Neutrophil (primary cell): ENCODE measurements around the gene APBA2.

Experiments used
- H3K27ac ChIP-seq: fragments of 200-600 bp; sonication (generic); 2 replicates; pipeline ENCODE4 v1.5.1; 2016; ENCODE audit warnings: mild to moderate bottlenecking, moderate library complexity
- H3K27me3 ChIP-seq: fragments of 200-600 bp; sonication (generic); 2 replicates; pipeline ENCODE4 v1.6.0; 2016; ENCODE audit warnings: mild to moderate bottlenecking
- H3K36me3 ChIP-seq: fragments of 200-600 bp; sonication (generic); 2 replicates; pipeline ENCODE4 v1.5.1; 2017
- H3K4me1 ChIP-seq, 2 experiments: fragments of 200-600 bp in 1 of 2; sonication (generic) in 1 of 2; 1 replicate in 1 of 2; 2 replicates in 1 of 2; pipeline versions ENCODE4 v1.5.1 to v1.6.1; 2013 to 2016; ENCODE audit warnings: low read depth in 1 of 2, low read length in 1 of 2, mild to moderate bottlenecking in 1 of 2, moderate library complexity in 1 of 2; ENCODE audit not compliant: control insufficient read depth in 1 of 2, insufficient read depth in 1 of 2
- H3K4me3 ChIP-seq, 2 experiments: fragments of 200-600 bp in 1 of 2; sonication (generic) in 1 of 2; 1 replicate in 1 of 2; 2 replicates in 1 of 2; pipeline ENCODE4 v1.5.1; 2013 to 2016; ENCODE audit warnings: low read depth in 1 of 2, low read length in 1 of 2, mild to moderate bottlenecking in 1 of 2, moderate library complexity in 1 of 2
- H3K9me3 ChIP-seq: fragments of 200-600 bp; sonication (generic); 2 replicates; pipeline ENCODE4 v1.5.1; 2016
- CTCF ChIP-seq: fragments of 200-600 bp; sonication (generic); IDR thresholded peaks from 2 replicates; pipeline ENCODE4 v1.5.1; 2016; ENCODE audit warnings: antibody characterized with exemption

The APBA2 gene

GRCh38 chr15:29031502-29032228, 145.9 kb downstream of the APBA2 start:
- no peak overlapping the region for H3K27ac ChIP-seq
- no peak for TF ChIP-seq CTCF
- H3K4me1 ChIP-seq: no peaks in the 10 kb centered on the region
- H3K4me3 ChIP-seq: no peak overlapping the region
- no peaks in the 10 kb centered on the region for H3K27me3 ChIP-seq
- H3K36me3 ChIP-seq: no peaks in the 10 kb centered on the region
- H3K9me3 ChIP-seq: no peaks in the 10 kb centered on the region

GRCh38 chr15:29032229-29032625, 146.5 kb downstream of the APBA2 start:
- Histone ChIP-seq H3K27me3 (no peaks in the 10 kb centered on the region), H3K27ac (no peak overlapping the region), H3K36me3 (no peaks in the 10 kb centered on the region), H3K9me3 (no peaks in the 10 kb centered on the region), H3K4me3 (no peak overlapping the region), H3K4me1 (no peaks in the 10 kb centered on the region)
- no peak for TF ChIP-seq CTCF

GRCh38 chr15:29032751-29033150, 147.0 kb downstream of the APBA2 start:
- H3K4me3 ChIP-seq: no peak overlapping the region
- TF ChIP-seq CTCF: no peak
- H3K4me1 ChIP-seq: no peaks in the 10 kb centered on the region
- H3K9me3 ChIP-seq: no peaks in the 10 kb centered on the region
- no peaks in the 10 kb centered on the region for H3K27me3 ChIP-seq
- H3K36me3 ChIP-seq: no peaks in the 10 kb centered on the region
- no peak overlapping the region for H3K27ac ChIP-seq

GRCh38 chr15:29034151-29034550, 148.4 kb downstream of the APBA2 start:
- no peak for TF ChIP-seq CTCF
- H3K4me1 ChIP-seq: no peaks in the 10 kb centered on the region
- H3K4me3 ChIP-seq: no peak overlapping the region
- H3K27me3 ChIP-seq: no peaks in the 10 kb centered on the region
- H3K36me3 ChIP-seq: no peaks in the 10 kb centered on the region
- H3K9me3 ChIP-seq: no peaks in the 10 kb centered on the region
- no peak overlapping the region for H3K27ac ChIP-seq

GRCh38 chr15:29034593-29035335, 149.0 kb downstream of the APBA2 start:
- Histone ChIP-seq H3K36me3 (no peaks in the 10 kb centered on the region), H3K4me3 (no peak overlapping the region), H3K27me3 (no peaks in the 10 kb centered on the region), H3K9me3 (no peaks in the 10 kb centered on the region), H3K4me1 (no peaks in the 10 kb centered on the region), H3K27ac (no peak overlapping the region)
- no peak for TF ChIP-seq CTCF
